Esophagus muscularis mucosa (tissue), 4 donors: ENCODE measurements around the gene KRTAP4-12. TPM values are rescaled to one million over a fixed set of nuclear protein-coding genes. Genes with fewer than 3 reads are reported as not detected.
"Not testable (repeated sequence)": the region's sequence is repeated elsewhere in the genome, so short reads cannot be mapped to it uniquely, and the experiment has no call there.

Source experiments
- DNase-seq: peaks from one replicate; pipeline ENCODE4 v3.0.0-alpha.2; 2017; ENCODE audit errors: extremely low spot score
- H3K27ac ChIP-seq, 4 donors: fragments of 200-600 bp; sonication (generic); replicated peaks in 1 of 4; 1 replicate in 3 of 4; 2 replicates in 1 of 4; pipeline ENCODE4 v1.5.1; 2016 to 2019; ENCODE audit warnings: mild to moderate bottlenecking in 1 of 4
- H3K27me3 ChIP-seq, 4 donors: fragments of 200-600 bp; sonication (generic); one replicate each; pipeline versions ENCODE4 v1.5.1 to v1.6.0; 2016 to 2019
- H3K36me3 ChIP-seq, 4 donors: fragments of 200-600 bp; sonication (generic); one replicate each; pipeline ENCODE4 v1.5.1; 2016 to 2019
- H3K4me1 ChIP-seq, 4 donors: fragments of 200-600 bp; sonication (generic); one replicate each; pipeline ENCODE4 v1.5.1; 2016 to 2019
- H3K4me3 ChIP-seq, 4 donors: fragments of 200-600 bp; sonication (generic); 1 replicate in 2 of 4; 2 replicates in 2 of 4; pipeline ENCODE4 v1.5.1; 2016 to 2019; ENCODE audit warnings: mild to moderate bottlenecking in 4 of 4, moderate library complexity in 1 of 4
- H3K9me3 ChIP-seq, 4 donors: fragments of 200-600 bp; sonication (generic); 1 replicate in 3 of 4; 2 replicates in 1 of 4; pipeline ENCODE4 v1.5.1; 2016 to 2019
- CTCF ChIP-seq, 3 experiments: fragments of 200-600 bp in 2 of 3; fragments of 450-650 bp in 1 of 3; sonication (generic) in 2 of 3; IDR thresholded peaks; one replicate each; pipeline ENCODE4 v1.5.1; 2017 to 2019; ENCODE audit warnings: antibody characterized with exemption in 3 of 3, mild to moderate bottlenecking in 2 of 3, moderate library complexity in 1 of 3
- EP300 ChIP-seq: sonication (generic); formaldehyde crosslinking; IDR thresholded peaks from one replicate; pipeline ENCODE4 v1.6.1; 2017; ENCODE audit warnings: antibody characterized with exemption
- POLR2A ChIP-seq: fragments of 450-650 bp; IDR thresholded peaks from one replicate; pipeline ENCODE4 v1.6.1; 2017; ENCODE audit warnings: antibody characterized with exemption, moderate library complexity, mild to moderate bottlenecking, low read depth
- POLR2AphosphoS5 ChIP-seq, 2 donors: sonication (generic); formaldehyde crosslinking; IDR thresholded peaks; one replicate each; pipeline ENCODE4 v1.6.1; 2017; ENCODE audit warnings: antibody characterized with exemption in 2 of 2
- WGBS: methylation state at CpG from one replicate; pipeline ENCODE4 v1.1.5; 2018; 5-methylcytosine and 5-hydroxymethylcytosine counted together
- intact Hi-C: fragments of 100-400 bp; cut with DNase I; formaldehyde crosslinking; loops from one replicate; pipeline ENCODE4 v1.15.1; 2023
- total RNA-seq, 4 donors: library from RNA; depleted of rRNA; stranded (reverse); fragments of >200 nt; gene quantifications; one replicate each; pipeline versions ENCODE4 v1.1.0 to v1.2.1, GENCODE V29; 2016

KRTAP4-12 gene
- total RNA-seq, 4 donors from 2014 or later: not detected

- WGBS: 85% methylated on average over 3 of the region's 3 CpGs
- H3K36me3 ChIP-seq: no peaks in the 10 kb centered on the region
- no peaks in the 10 kb centered on the region for H3K4me1 ChIP-seq
- H3K27ac ChIP-seq: no peak overlapping the region
- H3K9me3 ChIP-seq: no peaks in the 10 kb centered on the region
- H3K4me3 ChIP-seq: no peak overlapping the region
- intact Hi-C loops: no loop called here
- H3K27me3 ChIP-seq: peaks cover 0 to 9% (median 0%) of the 10 kb centered on the region in 4 donors
- no peak for DNase-seq
- TF ChIP-seq CTCF (IDR thresholded peaks at IDR 0.05): no peak
- TF ChIP-seq EP300: no peak
- TF ChIP-seq POLR2AphosphoS5 (IDR thresholded peaks at IDR 0.05): no peak
- TF ChIP-seq POLR2A: no peak
Observed at GRCh38 chr17:41126412-41126811, 2.4 kb upstream of the KRTAP4-12 start.

- Histone ChIP-seq H3K9me3 (no peaks in the 10 kb centered on the region), H3K36me3 (no peaks in the 10 kb centered on the region), H3K4me1 (no peaks in the 10 kb centered on the region), H3K27ac (no peak overlapping the region), H3K27me3 (peaks cover 0 to 9% (median 0%) of the 10 kb centered on the region in 4 donors), H3K4me3 (no peak overlapping the region)
- DNase-seq: no peak
- no peak for TF ChIP-seq CTCF (IDR thresholded peaks at IDR 0.05)
- TF ChIP-seq POLR2A: no peak
- no peak for TF ChIP-seq POLR2AphosphoS5 (IDR thresholded peaks at IDR 0.05)
- TF ChIP-seq EP300: no peak
- 89% methylated on average over 2 of the region's 2 CpGs for WGBS
- intact Hi-C loops: no loop called here
Observed at GRCh38 chr17:41125064-41125463, 1.1 kb upstream of the KRTAP4-12 start.

DNA sequence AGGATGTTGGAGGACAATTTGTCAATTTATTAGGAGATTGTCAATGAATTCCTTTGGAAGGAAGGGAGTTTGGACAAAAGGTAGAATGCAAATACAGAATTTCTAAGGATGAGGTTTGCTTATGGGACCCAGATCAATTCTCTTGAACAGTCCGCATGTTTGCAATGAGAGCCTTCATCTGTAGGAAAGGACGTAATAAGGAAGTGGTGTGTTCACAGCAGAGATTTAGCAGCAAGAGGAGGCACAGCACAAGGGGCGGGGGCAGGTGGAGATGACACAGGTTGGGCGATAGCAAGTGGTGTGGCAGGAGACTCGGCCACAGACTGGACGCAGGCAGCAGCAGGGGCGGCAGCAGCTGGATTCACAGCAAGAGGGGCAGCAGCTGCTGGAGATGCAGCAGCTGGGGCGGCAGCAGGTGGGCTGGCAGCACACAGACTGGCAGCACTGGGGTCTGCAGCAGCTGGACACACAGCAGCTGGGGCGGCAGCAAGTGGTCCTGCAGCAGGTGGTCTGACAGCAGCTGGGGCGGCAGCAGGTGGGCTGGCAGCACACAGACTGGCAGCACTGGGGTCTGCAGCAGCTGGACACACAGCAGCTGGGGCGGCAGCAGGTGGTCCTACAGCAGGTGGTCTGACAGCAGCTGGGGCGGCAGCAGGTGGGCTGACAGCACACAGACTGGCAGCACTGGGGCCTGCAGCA lies 541 bp downstream of the KRTAP4-12 start:
- H3K4me3 ChIP-seq, H3K4me1 ChIP-seq, H3K9me3 ChIP-seq, H3K27ac ChIP-seq, DNase-seq, intact Hi-C loops, H3K36me3 ChIP-seq, H3K27me3 ChIP-seq: not testable (repeated sequence)
- WGBS: 69% methylated on average over 8 of the region's 12 CpGs

GRCh38 chr17:41121742-41122141 lies 2.2 kb downstream of the KRTAP4-12 start:
- H3K27ac ChIP-seq: no peak overlapping the region
- no peaks in the 10 kb centered on the region for H3K4me1 ChIP-seq
- intact Hi-C loops: no loop called here
- no peak overlapping the region for H3K4me3 ChIP-seq
- peaks cover 0 to 18% (median 0%) of the 10 kb centered on the region in 4 donors for H3K27me3 ChIP-seq
- no peaks in the 10 kb centered on the region for H3K9me3 ChIP-seq
- TF ChIP-seq POLR2A (no peak), CTCF (IDR thresholded peaks at IDR 0.05) (no peak), POLR2AphosphoS5 (IDR thresholded peaks at IDR 0.05) (no peak), EP300 (no peak)
- H3K36me3 ChIP-seq: no peaks in the 10 kb centered on the region
- DNase-seq: no peak
- WGBS: 89% methylated on average over 2 of the region's 2 CpGs

- WGBS: 62% methylated on average over 11 of the region's 11 CpGs
- DNase-seq, H3K9me3 ChIP-seq, H3K4me3 ChIP-seq, H3K27ac ChIP-seq, H3K36me3 ChIP-seq, H3K4me1 ChIP-seq, intact Hi-C loops: not testable (repeated sequence)
- peaks cover 0 to 33% (median 0%) of the 10 kb centered on the region in 4 donors for H3K27me3 ChIP-seq
Observed at GRCh38 chr17:41119696-41120690, 4.0 kb downstream of the KRTAP4-12 start.
